ENCODE data around the gene NCOA7.

- TF ChIP-seq, protein P1, sequence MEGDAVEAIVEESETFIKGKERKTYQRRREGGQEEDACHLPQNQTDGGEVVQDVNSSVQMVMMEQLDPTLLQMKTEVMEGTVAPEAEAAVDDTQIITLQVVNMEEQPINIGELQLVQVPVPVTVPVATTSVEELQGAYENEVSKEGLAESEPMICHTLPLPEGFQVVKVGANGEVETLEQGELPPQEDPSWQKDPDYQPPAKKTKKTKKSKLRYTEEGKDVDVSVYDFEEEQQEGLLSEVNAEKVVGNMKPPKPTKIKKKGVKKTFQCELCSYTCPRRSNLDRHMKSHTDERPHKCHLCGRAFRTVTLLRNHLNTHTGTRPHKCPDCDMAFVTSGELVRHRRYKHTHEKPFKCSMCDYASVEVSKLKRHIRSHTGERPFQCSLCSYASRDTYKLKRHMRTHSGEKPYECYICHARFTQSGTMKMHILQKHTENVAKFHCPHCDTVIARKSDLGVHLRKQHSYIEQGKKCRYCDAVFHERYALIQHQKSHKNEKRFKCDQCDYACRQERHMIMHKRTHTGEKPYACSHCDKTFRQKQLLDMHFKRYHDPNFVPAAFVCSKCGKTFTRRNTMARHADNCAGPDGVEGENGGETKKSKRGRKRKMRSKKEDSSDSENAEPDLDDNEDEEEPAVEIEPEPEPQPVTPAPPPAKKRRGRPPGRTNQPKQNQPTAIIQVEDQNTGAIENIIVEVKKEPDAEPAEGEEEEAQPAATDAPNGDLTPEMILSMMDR (IDR thresholded peaks at IDR 0.05) = no peak
- no peak for TF ChIP-seq POLR2A (IDR thresholded peaks at IDR 0.05)
These were observed 59.6 kb downstream of the NCOA7 start for GRCh38 chr6:125850361-125850760.

All from right lobe of liver (tissue), 4 donors.